ENCODE results near the gene ZNF518A. TPM values are rescaled to one million over a fixed set of nuclear protein-coding genes. Genes with fewer than 3 reads are reported as not detected.

Gene ZNF518A
- total RNA-seq, 2 donors from 2014 or later = 13.9 to 31.6 TPM

DNA sequence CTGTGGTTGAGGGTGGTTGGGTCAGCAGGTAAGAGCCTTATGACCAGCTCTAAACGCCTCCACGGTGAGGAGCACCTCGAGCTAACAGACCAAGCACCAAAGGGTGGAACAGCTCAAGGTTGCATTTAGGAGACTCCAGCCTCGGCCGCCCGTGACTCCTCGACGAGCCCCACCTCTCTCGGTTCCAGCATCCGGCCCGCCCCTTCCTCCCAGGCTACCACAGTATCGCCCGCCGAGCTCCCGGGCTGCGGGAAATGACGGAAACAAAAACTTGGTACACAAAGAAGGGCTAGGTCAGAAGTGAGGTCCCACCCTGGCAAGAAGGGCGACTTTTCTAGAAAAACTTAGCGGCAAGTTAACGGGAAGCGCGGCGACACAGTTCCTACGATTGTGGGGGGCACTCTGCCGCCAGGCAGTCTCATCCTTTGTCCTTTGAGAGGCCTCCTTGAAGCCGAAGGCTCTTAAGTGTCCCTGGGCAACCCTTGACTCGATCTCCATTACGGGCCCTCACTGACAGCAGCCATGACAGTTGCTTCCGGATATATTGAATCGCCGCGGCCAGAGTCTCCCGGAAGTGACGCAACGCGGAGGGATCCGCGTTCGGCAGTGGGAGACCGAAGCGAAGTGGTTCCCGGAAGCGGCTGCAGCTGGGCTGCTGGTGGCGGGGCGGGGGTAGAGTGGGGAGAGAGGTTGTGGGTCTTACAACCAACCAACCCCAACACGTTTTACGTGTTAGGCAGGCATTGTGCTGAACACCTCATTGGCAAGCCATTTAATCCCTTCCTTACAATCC lies 40.2 kb upstream of the ZNF518A start:
- DNase-seq (ENCODE audit: low spot score) (peak; percentile 86), ATAC-seq (ENCODE audit: insufficient number of reproducible peaks, low FRiP score, low read depth) (peak; percentile 95)
- no peaks in the 10 kb centered on the region for H3K4me1 ChIP-seq (ENCODE audit: control insufficient read depth in 1 of 2, low read depth in 2 of 2)
- no peaks in the 10 kb centered on the region for H3K36me3 ChIP-seq
- peak overlapping the region; percentile 95 for H3K4me3 ChIP-seq
- no peaks in the 10 kb centered on the region for H3K27me3 ChIP-seq (replicated peaks; ENCODE audit: insufficient read depth)
- H3K9me3 ChIP-seq = no peaks in the 10 kb centered on the region
- TF ChIP-seq, protein P1, sequence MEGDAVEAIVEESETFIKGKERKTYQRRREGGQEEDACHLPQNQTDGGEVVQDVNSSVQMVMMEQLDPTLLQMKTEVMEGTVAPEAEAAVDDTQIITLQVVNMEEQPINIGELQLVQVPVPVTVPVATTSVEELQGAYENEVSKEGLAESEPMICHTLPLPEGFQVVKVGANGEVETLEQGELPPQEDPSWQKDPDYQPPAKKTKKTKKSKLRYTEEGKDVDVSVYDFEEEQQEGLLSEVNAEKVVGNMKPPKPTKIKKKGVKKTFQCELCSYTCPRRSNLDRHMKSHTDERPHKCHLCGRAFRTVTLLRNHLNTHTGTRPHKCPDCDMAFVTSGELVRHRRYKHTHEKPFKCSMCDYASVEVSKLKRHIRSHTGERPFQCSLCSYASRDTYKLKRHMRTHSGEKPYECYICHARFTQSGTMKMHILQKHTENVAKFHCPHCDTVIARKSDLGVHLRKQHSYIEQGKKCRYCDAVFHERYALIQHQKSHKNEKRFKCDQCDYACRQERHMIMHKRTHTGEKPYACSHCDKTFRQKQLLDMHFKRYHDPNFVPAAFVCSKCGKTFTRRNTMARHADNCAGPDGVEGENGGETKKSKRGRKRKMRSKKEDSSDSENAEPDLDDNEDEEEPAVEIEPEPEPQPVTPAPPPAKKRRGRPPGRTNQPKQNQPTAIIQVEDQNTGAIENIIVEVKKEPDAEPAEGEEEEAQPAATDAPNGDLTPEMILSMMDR (IDR thresholded peaks at IDR 0.05) = no peak
- H3K27ac ChIP-seq = peak overlapping the region; percentile 87

DNA sequence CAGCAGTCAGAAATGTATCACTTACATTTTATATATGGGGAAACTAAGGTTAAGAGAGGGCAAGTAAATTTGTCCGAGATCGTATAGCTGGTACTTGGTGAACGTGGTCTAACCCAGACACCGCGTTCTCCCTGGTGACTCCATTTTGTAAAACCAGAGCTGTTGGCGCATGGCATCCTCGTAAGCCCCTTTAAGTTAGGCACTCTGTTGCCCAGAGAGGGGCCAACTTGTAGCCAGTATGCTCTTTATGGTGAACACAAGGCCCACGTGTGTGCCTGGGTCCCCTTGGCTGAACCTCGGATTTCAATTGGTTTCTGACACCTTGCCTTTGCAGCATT lies 39.7 kb upstream of the ZNF518A start:
- no peak for ATAC-seq (ENCODE audit: insufficient number of reproducible peaks, low FRiP score, low read depth)
- peak overlapping the region; percentile 87 for H3K27ac ChIP-seq

DNA sequence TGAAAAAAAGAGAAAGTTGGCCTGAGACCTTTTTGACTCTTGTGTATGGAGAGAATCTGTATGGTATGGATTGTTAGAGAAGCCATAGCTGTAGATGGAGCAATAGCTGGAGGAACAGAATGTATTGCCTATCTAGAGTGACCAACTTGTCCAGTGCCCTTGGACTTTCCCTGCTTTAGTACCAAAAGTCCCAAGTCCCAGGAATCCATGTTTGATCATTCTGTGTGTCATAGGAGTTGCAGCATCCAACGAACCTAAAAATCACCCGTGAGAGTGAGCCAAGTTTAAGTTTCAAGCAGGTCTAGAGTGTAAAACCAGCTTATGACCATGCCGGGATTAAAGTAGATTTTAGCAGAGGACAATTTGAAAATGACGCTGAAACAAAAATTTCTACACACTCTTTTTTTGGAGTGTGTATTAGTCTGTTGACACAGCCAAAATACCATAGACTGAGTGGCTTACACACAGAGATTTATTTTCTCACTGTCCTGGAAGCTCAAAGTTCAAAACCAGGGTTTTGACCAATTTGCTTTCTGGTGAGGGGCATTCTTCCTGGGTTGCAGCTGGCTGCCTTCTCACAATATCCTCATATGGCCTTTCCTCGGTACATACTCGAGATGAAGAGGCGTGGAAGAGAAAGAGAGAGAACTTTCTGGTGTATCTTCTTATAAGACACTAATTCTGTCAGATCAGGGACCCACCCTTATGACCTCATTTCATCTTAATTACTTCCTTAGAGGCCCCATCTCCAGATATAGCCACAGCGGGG lies 36.9 kb upstream of the ZNF518A start:
- no peaks in the 10 kb centered on the region for H3K9me3 ChIP-seq
- ATAC-seq (ENCODE audit: insufficient number of reproducible peaks, low FRiP score, low read depth) (no peak), DNase-seq (ENCODE audit: low spot score) (no peak)
- no peaks in the 10 kb centered on the region for H3K36me3 ChIP-seq
- no peak overlapping the region for H3K27ac ChIP-seq
- no peak overlapping the region for H3K4me3 ChIP-seq
- no peaks in the 10 kb centered on the region for H3K4me1 ChIP-seq (ENCODE audit: control insufficient read depth in 1 of 2, low read depth in 2 of 2)
- TF ChIP-seq, protein P1 (IDR thresholded peaks at IDR 0.05) = no peak
- no peaks in the 10 kb centered on the region for H3K27me3 ChIP-seq (replicated peaks; ENCODE audit: insufficient read depth)

More for the DNA sequence above, 39.7 kb upstream of the ZNF518A start:
- TF ChIP-seq, protein P1 (IDR thresholded peaks at IDR 0.05) = no peak
- H3K27me3 ChIP-seq (replicated peaks; ENCODE audit: insufficient read depth) = no peaks in the 10 kb centered on the region
- H3K36me3 ChIP-seq = no peaks in the 10 kb centered on the region
- no peak for DNase-seq (ENCODE audit: low spot score)
- H3K4me1 ChIP-seq (ENCODE audit: control insufficient read depth in 1 of 2, low read depth in 2 of 2) = no peaks in the 10 kb centered on the region
- no peaks in the 10 kb centered on the region for H3K9me3 ChIP-seq
- peak overlapping the region; percentile 95 for H3K4me3 ChIP-seq

DNA sequence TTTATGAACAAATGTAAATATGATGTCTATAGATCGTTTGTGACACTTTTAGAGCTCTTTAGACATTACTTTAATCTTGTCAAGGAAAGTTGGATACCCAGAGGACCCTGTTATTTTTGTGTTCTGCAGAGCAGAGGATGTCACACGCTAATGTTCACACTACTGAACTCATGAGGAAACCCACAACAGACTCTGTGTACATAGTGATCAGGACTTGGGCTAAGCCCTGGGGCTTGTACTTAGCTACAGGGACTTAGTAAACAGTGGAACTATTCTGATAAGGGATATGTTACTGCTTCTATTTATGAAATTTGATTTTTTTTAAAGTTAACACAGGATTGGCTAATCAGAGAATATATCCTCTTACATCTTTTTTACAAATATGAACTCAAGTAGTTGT lies 36.1 kb upstream of the ZNF518A start:
- ATAC-seq (ENCODE audit: insufficient number of reproducible peaks, low FRiP score, low read depth) = no peak
- H3K27ac ChIP-seq = no peak overlapping the region
- no peaks in the 10 kb centered on the region for H3K27me3 ChIP-seq (replicated peaks; ENCODE audit: insufficient read depth)
- no peaks in the 10 kb centered on the region for H3K9me3 ChIP-seq
- no peak overlapping the region for H3K4me3 ChIP-seq
- H3K4me1 ChIP-seq (ENCODE audit: control insufficient read depth in 1 of 2, low read depth in 2 of 2) = no peaks in the 10 kb centered on the region
- no peaks in the 10 kb centered on the region for H3K36me3 ChIP-seq
- DNase-seq (ENCODE audit: low spot score) = no peak
- TF ChIP-seq, protein P1 (IDR thresholded peaks at IDR 0.05) = no peak

DNA sequence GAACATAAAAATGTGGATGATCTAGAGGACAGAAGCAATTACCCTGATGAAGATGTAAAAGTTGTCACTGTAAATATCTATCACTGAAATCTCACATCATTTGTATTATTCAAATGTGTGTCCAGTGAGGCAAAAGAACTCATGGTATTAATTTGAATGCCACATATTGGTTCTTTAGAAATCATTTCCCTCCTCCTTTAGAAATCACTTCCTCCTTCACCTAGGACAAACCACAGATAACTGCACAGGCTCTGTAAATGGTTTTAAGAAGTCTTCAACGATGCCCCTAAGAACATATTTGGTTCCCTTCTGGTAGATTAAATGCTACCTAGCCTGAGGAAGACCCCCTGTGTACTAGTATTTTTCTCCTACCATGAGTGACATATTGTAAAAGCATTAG lies 33.1 kb upstream of the ZNF518A start:
- H3K4me1 ChIP-seq (ENCODE audit: control insufficient read depth in 1 of 2, low read depth in 2 of 2) = no peaks in the 10 kb centered on the region
- ATAC-seq (ENCODE audit: insufficient number of reproducible peaks, low FRiP score, low read depth) = no peak
- no peaks in the 10 kb centered on the region for H3K9me3 ChIP-seq
- H3K4me3 ChIP-seq = no peak overlapping the region
- H3K27me3 ChIP-seq (replicated peaks; ENCODE audit: insufficient read depth) = no peaks in the 10 kb centered on the region
- no peaks in the 10 kb centered on the region for H3K36me3 ChIP-seq
- DNase-seq (ENCODE audit: low spot score) = no peak
- TF ChIP-seq, protein P1 (IDR thresholded peaks at IDR 0.05) = no peak
- H3K27ac ChIP-seq = no peak overlapping the region

Measured in thoracic aorta (tissue), 2 donors.